Suppressor macrophage treated with lipopolysaccharide for 4 hours (primary cell): ENCODE measurements around the gene LAMB4.
"Not testable (repeated sequence)": the region's sequence is repeated elsewhere in the genome, so short reads cannot be mapped to it uniquely, and the experiment has no call there.

Experiments
- DNase-seq: peaks from one replicate; pipeline ENCODE4 v3.0.0-alpha.2; 2020

LAMB4 gene

GRCh38 chr7:108037741-108038140 lies 92.4 kb downstream of the LAMB4 start:
- no peak for DNase-seq

GRCh38 chr7:108037140-108037539 lies 93.0 kb downstream of the LAMB4 start:
- no peak for DNase-seq

GRCh38 chr7:108034586-108034985 lies 95.6 kb downstream of the LAMB4 start:
- DNase-seq = no peak

DNA sequence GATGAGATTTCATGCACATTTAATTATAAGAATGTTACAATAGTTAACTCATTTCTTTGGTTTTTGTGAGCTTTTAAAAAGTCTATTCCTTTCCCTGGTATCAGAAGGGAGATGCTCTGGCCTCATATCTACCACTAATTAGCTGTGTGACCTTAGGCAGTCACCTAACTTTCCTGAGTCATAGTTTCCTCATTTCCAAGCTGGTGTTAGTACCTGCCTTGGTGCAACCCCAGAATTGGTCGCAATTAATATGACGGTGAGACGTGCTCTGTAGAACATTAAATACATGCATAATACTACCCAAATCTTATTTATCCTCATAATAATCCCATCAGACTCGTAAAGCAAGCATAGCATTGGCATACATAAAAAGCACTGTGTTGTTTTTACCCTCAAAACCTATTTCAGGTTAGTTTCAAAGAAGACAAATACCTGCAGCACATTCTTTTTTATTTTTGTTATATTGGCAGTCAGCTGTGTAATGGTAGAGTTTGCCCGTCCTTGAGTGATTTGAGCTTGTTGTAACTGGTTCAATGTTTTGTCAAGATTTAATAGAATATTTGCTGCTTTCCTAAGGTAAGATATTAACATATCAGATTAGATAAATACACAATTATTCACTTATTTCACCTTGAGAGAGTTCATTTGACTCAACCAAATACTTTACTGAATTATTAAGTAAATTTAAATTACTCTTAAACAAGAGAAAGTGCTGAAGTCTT lies 96.2 kb downstream of the LAMB4 start:
- no peak for DNase-seq

- not testable (repeated sequence) for DNase-seq
Observed at GRCh38 chr7:108033309-108033708, 96.9 kb downstream of the LAMB4 start.

DNA sequence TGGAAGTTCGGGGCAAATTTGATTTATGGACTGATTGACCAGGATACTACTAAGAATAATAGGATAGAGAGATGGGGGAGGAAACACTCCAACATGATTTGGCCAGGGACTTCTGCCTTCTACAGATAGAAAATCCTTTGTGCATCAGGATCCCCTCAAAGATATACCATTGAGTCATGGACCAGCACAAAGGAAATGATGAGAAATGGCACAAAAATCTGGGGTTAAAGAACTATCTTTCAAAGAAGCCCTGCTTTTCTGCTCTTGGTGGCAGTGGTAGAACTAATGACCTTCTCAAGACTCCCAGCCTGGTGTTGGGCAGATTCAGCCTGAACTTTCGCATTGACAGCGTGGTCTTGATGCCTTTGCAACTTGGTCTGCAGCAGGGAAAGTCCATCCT lies 99.6 kb downstream of the LAMB4 start:
- no peak for DNase-seq

DNA sequence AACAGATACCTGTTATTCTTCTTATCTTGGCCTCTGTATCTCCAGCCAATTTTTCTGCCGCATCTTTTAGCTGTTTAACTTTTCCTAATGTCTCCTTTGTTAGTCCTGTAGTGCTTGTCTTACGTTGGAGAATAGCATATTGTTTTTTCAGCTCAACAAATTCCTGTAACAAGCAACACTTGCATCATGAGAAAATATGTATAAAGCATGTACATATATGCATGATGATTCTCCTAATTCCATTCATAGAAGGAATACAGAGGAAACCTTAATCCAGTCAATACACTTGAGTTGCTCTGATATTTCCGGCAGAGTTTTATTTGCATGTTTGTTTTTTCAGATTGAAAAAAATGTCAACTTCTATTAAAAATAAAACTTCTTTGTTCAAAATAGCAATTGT lies 101.1 kb downstream of the LAMB4 start:
- no peak for DNase-seq

DNA sequence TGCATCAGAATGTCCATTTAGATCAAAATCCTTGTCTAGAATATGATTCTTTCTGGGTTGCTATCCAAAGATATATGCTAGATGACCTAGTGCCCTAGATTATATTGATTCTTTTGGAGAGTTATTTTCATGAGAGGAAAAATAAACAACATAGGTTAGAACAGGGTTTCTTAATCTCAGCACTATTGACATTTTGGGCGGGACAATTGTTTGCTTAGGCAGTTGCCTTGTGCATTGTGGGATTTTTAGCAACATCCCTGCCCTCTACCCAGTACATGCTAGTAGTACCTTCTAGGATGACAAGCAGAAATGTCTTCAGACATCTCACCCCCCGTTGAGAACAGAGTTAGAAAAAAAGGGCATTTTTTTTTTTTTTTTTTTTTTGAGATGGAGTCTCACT lies 102.0 kb downstream of the LAMB4 start:
- DNase-seq = no peak

- no peak for DNase-seq
Observed at GRCh38 chr7:108027239-108027638, 102.9 kb downstream of the LAMB4 start.

GRCh38 chr7:108026647-108027046 lies 103.5 kb downstream of the LAMB4 start:
- DNase-seq = no peak

- DNase-seq = peak; percentile 11
Observed at GRCh38 chr7:108026116-108026515, 104.0 kb downstream of the LAMB4 start.

- DNase-seq = no peak
Observed at GRCh38 chr7:108024538-108024937, 105.6 kb downstream of the LAMB4 start.

GRCh38 chr7:108020585-108020984 lies 109.6 kb downstream of the LAMB4 start:
- peak; percentile 39 for DNase-seq

DNA sequence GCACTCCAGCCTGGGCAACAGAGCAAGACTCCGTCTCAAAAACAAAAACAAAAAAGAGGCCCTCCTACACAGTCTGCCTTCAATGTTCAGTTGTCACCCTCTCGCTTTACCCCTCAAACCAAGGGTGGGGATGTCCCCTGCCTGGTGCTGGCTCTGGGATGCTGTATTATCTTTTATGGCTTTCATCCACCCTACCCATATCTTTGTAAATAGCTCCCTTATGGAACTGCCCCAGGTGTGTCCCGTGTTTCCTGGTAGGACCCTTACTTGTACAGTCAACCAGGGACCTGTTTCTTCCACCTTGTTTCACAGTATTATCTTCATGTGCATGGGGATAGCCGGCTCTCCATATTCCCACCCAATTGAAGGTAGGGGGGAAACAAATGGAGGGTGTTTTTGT lies 111.5 kb downstream of the LAMB4 start:
- DNase-seq = no peak

DNA sequence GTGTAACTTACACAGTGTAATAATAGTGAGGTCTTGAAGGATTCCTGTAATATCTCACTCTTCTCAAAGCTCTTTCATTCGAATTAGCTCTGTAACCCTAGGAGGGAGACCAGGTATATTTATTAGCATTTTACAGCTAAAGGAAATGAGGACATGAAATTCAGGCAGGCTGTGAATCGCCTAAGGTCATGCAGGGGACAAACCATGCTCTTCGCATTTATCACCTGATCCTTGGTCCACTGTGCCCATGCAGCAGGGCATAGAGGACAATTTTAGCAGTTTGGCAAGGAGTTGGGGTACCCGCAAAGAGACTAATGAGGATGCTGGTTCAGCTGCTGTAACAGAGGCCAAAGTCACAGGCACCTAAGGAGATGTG lies 112.4 kb downstream of the LAMB4 start:
- no peak for DNase-seq

DNA sequence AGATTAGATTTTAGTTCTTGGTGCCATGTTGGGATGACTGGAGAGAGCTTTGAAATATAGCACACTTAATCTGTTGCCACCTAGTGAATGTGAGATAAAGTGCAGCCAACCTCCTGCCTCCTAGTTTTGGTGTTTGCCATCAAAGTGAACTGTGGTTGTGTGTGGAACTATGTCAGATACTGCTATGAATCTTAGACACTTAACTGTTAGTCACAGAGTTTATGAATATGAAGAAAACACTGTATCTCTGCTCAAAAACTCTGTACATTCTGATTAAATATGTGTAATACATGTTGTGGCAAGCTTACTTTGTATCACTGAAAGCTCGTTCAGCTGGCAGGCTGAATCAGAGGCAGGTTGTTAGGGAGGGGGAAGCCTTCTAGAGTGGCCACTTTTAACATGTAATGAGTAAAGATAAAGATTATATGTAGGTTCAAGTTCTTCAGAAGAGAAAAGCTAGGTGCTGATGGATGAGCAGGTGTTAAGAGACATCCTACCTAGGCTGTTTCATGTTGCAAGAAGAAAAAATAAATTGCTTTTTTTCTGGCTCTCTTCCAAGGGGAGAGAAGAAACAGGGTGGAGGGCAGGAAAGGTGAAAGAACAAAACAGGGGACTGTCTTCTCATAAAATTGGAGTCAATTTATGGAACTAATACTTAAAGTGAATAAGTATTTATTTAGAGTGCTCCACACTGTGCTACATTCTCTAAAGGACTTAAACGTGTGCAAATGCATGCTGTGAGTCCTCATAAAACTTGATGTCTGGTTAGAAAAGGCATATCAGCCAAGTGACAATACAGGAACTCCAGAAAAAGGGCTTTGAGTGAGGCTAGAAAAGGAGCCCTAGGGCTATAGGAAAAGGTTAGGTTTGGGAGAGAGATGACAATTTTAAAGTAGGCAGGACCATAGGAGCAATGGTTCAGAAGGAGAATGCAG lies 113.1 kb downstream of the LAMB4 start:
- DNase-seq = no peak

GRCh38 chr7:108015740-108016139 lies 114.4 kb downstream of the LAMB4 start:
- no peak for DNase-seq

- no peak for DNase-seq
Observed at GRCh38 chr7:108014747-108015682, 115.1 kb downstream of the LAMB4 start.

- no peak for DNase-seq
Observed at GRCh38 chr7:108014215-108014614, 115.9 kb downstream of the LAMB4 start.

DNA sequence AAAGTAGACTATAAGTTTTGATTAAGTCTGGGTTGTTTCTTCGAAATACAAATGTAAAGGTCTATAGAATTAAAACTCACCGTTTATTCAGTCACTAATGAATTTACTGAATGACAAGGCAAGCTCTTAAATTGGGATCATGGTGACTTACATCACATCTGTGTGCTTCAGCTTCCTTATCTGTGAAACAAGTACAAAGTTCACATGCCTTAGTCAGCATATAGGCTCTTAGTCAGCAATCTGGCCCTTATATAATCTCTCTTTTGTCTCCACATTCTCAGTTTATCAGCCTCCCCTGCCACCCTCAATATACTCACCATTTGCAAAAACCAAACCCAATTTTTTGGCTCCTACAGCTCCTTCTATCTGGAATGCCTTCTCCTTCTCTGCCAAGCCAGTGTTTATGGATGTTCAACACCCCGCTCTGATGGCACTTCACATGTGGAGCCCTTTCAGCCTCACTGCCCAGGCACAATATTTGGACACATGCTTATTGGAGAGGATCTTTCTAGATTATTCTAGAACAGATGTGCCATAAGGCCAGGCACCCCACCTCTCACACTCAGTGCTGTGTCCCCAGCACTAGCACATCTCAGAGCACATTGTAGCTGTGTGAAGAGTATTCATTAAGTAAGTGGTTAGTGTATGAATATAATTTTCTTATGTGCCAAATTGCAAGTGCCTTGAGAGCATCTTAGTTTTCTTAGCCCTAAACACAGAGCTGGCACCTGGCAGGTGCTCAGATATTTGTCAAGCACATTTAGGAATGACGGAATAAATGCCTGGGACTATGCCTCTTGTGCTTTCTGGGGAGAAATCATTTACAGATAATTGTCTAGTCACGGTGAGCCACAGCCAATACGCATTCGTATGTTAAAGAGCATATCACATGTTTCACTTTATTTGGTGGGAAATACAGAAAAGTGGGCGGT lies 117.4 kb downstream of the LAMB4 start:
- peak; percentile 40 for DNase-seq

DNA sequence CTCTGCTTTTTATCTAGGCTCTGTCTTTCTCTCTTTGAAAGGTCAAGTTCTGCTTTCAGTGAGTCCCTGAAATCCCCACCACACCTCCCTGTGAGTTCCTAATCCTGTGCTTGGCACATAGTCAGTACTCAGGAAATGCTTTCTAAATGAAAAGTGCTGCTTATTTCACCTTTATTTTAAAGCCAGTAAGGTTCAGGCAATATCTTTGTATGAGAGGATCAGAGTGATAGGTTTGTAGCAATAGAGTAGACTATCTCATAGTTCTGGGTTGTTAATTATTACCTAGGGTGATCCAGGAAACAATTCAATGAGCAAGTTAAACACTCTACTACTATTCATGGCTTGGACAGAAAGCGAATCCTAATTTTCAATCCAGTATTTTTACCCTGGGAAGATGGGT lies 119.8 kb downstream of the LAMB4 start:
- peak; percentile 31 for DNase-seq

- no peak for DNase-seq
Observed at GRCh38 chr7:108009873-108010272, 120.3 kb downstream of the LAMB4 start.
